Trophoblast cell (in vitro differentiated cells and primary cell): ENCODE results near the gene FAM222A.

ENCODE experiments used
- DNase-seq, 2 donors: peaks; one replicate each; pipeline ENCODE4 v3.0.0-alpha.2; 2016
- H2AFZ ChIP-seq: 2 replicates; pipeline ENCODE4 v1.6.1; 2013; ENCODE audit warnings: low read length, moderate library complexity, mild to moderate bottlenecking; ENCODE audit not compliant: insufficient read depth, poor library complexity
- H2AK5ac ChIP-seq: 2 replicates; pipeline ENCODE4 v1.6.1; 2013; ENCODE audit warnings: mild to moderate bottlenecking, low read length
- H2BK120ac ChIP-seq: 2 replicates; pipeline ENCODE4 v1.6.1; 2013; ENCODE audit warnings: low read length, mild to moderate bottlenecking, moderate library complexity; ENCODE audit not compliant: insufficient read depth, poor library complexity
- H2BK12ac ChIP-seq: 2 replicates; pipeline ENCODE4 v1.6.1; 2013; ENCODE audit warnings: mild to moderate bottlenecking, low read length, moderate library complexity
- H2BK5ac ChIP-seq: 2 replicates; pipeline ENCODE4 v1.6.1; 2013; ENCODE audit warnings: low read length, low read depth, moderate library complexity, mild to moderate bottlenecking; ENCODE audit not compliant: poor library complexity
- H3K14ac ChIP-seq: 2 replicates; pipeline ENCODE4 v1.6.1; 2013; ENCODE audit warnings: mild to moderate bottlenecking, low read length
- H3K18ac ChIP-seq: 2 replicates; pipeline ENCODE4 v1.6.1; 2013; ENCODE audit warnings: mild to moderate bottlenecking, low read length
- H3K23ac ChIP-seq: 2 replicates; pipeline ENCODE4 v1.6.1; 2013; ENCODE audit warnings: low read length
- H3K27ac ChIP-seq: 2 replicates; pipeline ENCODE4 v1.5.1; 2013; ENCODE audit warnings: low read depth, mild to moderate bottlenecking, inconsistent platforms, low read length, moderate library complexity
- H3K27me3 ChIP-seq: 2 replicates; pipeline ENCODE4 v1.6.1; 2013; ENCODE audit warnings: inconsistent platforms, mild to moderate bottlenecking, low read length, moderate library complexity; ENCODE audit not compliant: insufficient read depth
- H3K36me3 ChIP-seq, 2 experiments: 1 replicate in 1 of 2; 2 replicates in 1 of 2; pipeline ENCODE4 v1.6.1; 2013; ENCODE audit warnings: low read length in 2 of 2, mild to moderate bottlenecking in 2 of 2, moderate library complexity in 1 of 2; ENCODE audit not compliant: insufficient read depth in 2 of 2, control insufficient read depth in 1 of 2
- H3K4ac ChIP-seq: 2 replicates; pipeline ENCODE4 v1.6.1; 2013; ENCODE audit warnings: low read depth, mild to moderate bottlenecking, low read length, moderate library complexity
- H3K4me1 ChIP-seq, 2 experiments: 1 replicate in 1 of 2; 2 replicates in 1 of 2; pipeline ENCODE4 v1.6.1; 2013; ENCODE audit warnings: low read length in 2 of 2, mild to moderate bottlenecking in 2 of 2, moderate library complexity in 1 of 2; ENCODE audit not compliant: insufficient read depth in 2 of 2, control insufficient read depth in 1 of 2
- H3K4me2 ChIP-seq: 2 replicates; pipeline ENCODE4 v1.6.1; 2013; ENCODE audit warnings: inconsistent platforms, mild to moderate bottlenecking, low read length, moderate library complexity
- H3K4me3 ChIP-seq: 2 replicates; pipeline ENCODE4 v1.5.1; 2013; ENCODE audit warnings: mild to moderate bottlenecking, low read depth, low read length, inconsistent platforms
- H3K79me1 ChIP-seq: one replicate; pipeline ENCODE4 v1.6.1; 2013; ENCODE audit warnings: low read length
- H3K79me2 ChIP-seq: 2 replicates; pipeline ENCODE4 v1.6.1; 2013; ENCODE audit warnings: low read length, mild to moderate bottlenecking; ENCODE audit not compliant: control insufficient read depth, insufficient read depth, poor library complexity
- H3K9ac ChIP-seq: 2 replicates; pipeline ENCODE4 v1.6.1; 2013; ENCODE audit warnings: mild to moderate bottlenecking, low read length
- H3K9me3 ChIP-seq: 2 replicates; pipeline ENCODE4 v1.6.1; 2013; ENCODE audit warnings: low read depth, mild to moderate bottlenecking, control low read depth, inconsistent platforms, low read length; ENCODE audit not compliant: insufficient read depth
- H4K12ac ChIP-seq: 2 replicates; pipeline ENCODE4 v1.6.1; 2013; ENCODE audit warnings: low read depth, mild to moderate bottlenecking, low read length, moderate library complexity
- H4K8ac ChIP-seq: 2 replicates; pipeline ENCODE4 v1.6.1; 2013; ENCODE audit warnings: low read depth, mild to moderate bottlenecking, low read length, moderate library complexity
- H4K91ac ChIP-seq: one replicate; pipeline ENCODE4 v1.6.1; 2013; ENCODE audit warnings: low read depth, mild to moderate bottlenecking, low read length, moderate library complexity
- WGBS: extraction: QIAGEN DNeasy Blood & Tissue Kit; methylation state at CpG from one replicate; pipeline ENCODE4 v1.1.7; 2013; ENCODE audit warnings: missing lambda C conversion rate; ENCODE audit not compliant: insufficient read length, insufficient coverage; ENCODE audit errors: extremely low coverage; 5-methylcytosine and 5-hydroxymethylcytosine counted together

The FAM222A gene

DNA sequence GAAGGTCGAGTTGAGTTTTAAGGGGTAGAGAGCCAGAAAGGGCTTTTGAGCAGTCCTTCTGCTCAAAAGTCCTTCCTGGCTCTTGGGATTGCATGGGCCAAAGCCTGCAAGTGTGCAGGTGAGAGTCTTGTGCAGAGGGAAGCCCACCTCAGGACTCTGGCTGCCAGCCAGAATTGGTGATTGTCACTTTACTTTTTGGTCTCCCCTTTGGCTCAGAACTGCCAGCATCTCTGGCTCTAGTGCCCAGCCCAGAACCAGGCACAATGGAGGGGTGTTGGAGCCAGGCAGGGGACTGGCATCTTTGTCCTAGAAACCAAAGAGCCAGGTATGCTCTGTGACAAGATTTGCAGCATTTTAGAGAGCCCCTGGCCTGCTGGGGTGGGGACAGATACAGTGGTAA is 23.5 kb downstream of the FAM222A start:
- no CpG with 5 or more reads among the region's 1 CpG for WGBS
- DNase-seq: no peak
- Histone ChIP-seq H3K4ac (no peak overlapping the region), H3K14ac (no peak overlapping the region), H2AK5ac (no peak overlapping the region), H4K12ac (no peak overlapping the region), H3K9me3 (no peaks in the 10 kb centered on the region), H3K4me3 (no peak overlapping the region), H4K8ac (no peak overlapping the region), H3K27me3 (no peaks in the 10 kb centered on the region), H2BK5ac (no peak overlapping the region), H4K91ac (no peak overlapping the region), H2BK12ac (no peak overlapping the region), H3K4me1 (no peaks in the 10 kb centered on the region), H3K9ac (no peak overlapping the region), H3K23ac (no peak overlapping the region), H2BK120ac (no peak overlapping the region), H3K36me3 (no peaks in the 10 kb centered on the region), H2AFZ (no peak overlapping the region), H3K79me1 (no peaks in the 10 kb centered on the region), H3K4me2 (no peak overlapping the region), H3K79me2 (no peaks in the 10 kb centered on the region), H3K18ac (no peak overlapping the region), H3K27ac (no peak overlapping the region)

DNA sequence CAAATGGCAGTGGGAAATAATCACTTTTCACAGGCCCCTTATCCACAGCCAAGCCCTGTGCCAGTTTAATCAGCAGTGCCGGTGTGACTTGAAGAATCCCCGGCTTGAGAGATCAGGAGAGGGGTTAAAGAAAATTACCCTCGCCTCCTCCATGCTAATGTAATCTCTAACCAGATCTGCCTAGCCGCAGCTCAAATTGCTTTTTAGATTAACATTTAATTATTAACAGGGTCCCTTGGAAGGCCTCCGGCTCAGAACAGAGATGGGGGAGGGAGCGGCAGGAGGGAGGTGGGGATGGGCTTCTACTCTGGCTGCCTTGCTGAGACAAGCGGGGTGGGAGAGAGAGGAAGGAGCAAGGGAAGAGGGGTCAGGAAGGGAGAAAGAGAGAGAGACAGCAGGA is 24.0 kb downstream of the FAM222A start:
- Histone ChIP-seq H3K4ac (no peak overlapping the region), H4K8ac (no peak overlapping the region), H2AK5ac (no peak overlapping the region), H3K4me3 (no peak overlapping the region), H3K27me3 (no peaks in the 10 kb centered on the region), H3K23ac (no peak overlapping the region), H3K4me2 (no peak overlapping the region), H3K79me2 (no peaks in the 10 kb centered on the region), H4K12ac (no peak overlapping the region), H3K4me1 (no peaks in the 10 kb centered on the region), H3K14ac (no peak overlapping the region), H2BK120ac (no peak overlapping the region), H2BK12ac (no peak overlapping the region), H2AFZ (no peak overlapping the region), H3K9me3 (no peaks in the 10 kb centered on the region), H3K36me3 (no peaks in the 10 kb centered on the region), H3K18ac (no peak overlapping the region), H4K91ac (no peak overlapping the region), H3K79me1 (no peaks in the 10 kb centered on the region), H2BK5ac (no peak overlapping the region), H3K9ac (no peak overlapping the region), H3K27ac (no peak overlapping the region)
- no CpG with 5 or more reads among the region's 7 CpGs for WGBS
- DNase-seq: no peak

DNA sequence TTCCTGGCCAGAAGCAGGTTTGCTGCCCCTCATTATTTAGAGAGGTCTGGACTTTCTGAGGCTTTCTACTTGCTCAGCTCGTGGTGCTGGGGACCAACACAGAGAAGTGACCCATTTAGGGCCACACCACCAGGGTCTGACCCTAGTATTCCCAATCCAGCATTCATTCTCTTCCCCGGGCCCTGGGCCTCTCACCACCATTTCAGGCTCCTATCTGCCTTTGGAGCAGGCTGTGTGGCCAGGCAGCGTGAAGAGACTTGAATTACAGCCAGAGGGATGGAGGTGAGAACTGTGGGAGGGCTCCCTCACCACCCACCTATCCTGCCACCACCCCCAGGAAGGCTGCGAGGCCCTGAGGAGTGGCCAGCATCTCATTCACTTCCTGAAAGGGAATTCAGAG is 24.6 kb downstream of the FAM222A start:
- H2AK5ac ChIP-seq: no peak overlapping the region

DNA sequence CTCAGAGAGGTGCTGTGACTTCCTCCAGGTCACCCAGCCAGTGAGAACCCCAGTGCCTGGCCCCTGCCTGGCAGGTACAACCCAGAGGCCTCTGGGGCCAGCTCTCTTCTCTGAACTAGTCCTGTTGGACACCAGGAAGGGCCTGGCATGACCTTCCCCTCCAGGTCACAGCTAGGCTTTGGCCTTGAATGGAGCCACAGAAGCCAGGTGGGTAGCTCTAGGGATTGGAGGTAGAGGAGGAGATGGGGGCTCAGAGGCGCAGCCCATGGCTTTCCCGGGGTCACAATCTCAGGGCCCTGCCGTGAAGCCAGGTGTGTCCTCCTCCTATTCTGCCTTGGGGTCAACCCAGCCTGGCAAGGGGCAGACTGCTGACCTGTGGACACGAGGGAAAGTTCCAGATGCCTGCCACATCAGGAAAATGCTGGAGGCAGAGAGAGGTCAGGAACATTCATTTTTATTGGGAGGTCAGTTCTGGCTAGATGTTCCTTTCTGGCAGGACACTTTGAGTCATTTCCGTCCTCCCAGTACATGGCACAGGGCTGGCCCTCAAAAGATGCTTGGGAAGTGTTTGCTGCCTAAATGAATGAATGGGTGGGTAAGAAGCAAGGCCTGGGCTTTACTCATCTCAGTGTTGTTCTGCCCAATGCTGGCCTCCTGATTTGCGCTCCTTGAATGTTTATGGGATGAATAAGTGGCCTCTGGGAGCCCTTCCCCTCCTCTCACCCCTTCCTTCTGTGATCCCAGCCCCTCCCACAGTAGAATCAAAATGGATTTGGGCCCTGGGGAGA is 25.4 kb downstream of the FAM222A start:
- no peak overlapping the region for H3K18ac ChIP-seq
- no peak overlapping the region for H2BK120ac ChIP-seq
- no peak overlapping the region for H3K14ac ChIP-seq
- no peak overlapping the region for H2AFZ ChIP-seq
- H3K9me3 ChIP-seq: no peaks in the 10 kb centered on the region
- WGBS: no CpG with 5 or more reads among the region's 6 CpGs
- H3K79me1 ChIP-seq: no peaks in the 10 kb centered on the region
- no peak overlapping the region for H2AK5ac ChIP-seq
- no peak overlapping the region for H4K8ac ChIP-seq
- H4K91ac ChIP-seq: no peak overlapping the region
- H3K79me2 ChIP-seq: no peaks in the 10 kb centered on the region
- no peak overlapping the region for H4K12ac ChIP-seq
- no peak overlapping the region for H3K4ac ChIP-seq
- H3K27ac ChIP-seq: no peak overlapping the region
- no peak for DNase-seq
- no peak overlapping the region for H3K23ac ChIP-seq
- H3K4me1 ChIP-seq: no peaks in the 10 kb centered on the region
- no peak overlapping the region for H3K4me3 ChIP-seq
- H2BK12ac ChIP-seq: no peak overlapping the region
- no peaks in the 10 kb centered on the region for H3K36me3 ChIP-seq
- H3K27me3 ChIP-seq: no peaks in the 10 kb centered on the region
- H3K4me2 ChIP-seq: no peak overlapping the region
- H2BK5ac ChIP-seq: no peak overlapping the region
- H3K9ac ChIP-seq: no peak overlapping the region

More for the DNA sequence above, 24.6 kb downstream of the FAM222A start:
- H2BK5ac ChIP-seq: no peak overlapping the region
- H2AFZ ChIP-seq: no peak overlapping the region
- no peak overlapping the region for H4K12ac ChIP-seq
- H3K79me2 ChIP-seq: no peaks in the 10 kb centered on the region
- DNase-seq: no peak
- no CpG with 5 or more reads among the region's 4 CpGs for WGBS
- no peak overlapping the region for H3K9ac ChIP-seq
- H3K4me3 ChIP-seq: no peak overlapping the region
- no peak overlapping the region for H3K4me2 ChIP-seq
- no peak overlapping the region for H3K14ac ChIP-seq
- no peak overlapping the region for H2BK120ac ChIP-seq
- no peak overlapping the region for H3K23ac ChIP-seq
- no peak overlapping the region for H3K18ac ChIP-seq
- H2BK12ac ChIP-seq: no peak overlapping the region
- no peaks in the 10 kb centered on the region for H3K9me3 ChIP-seq
- H4K8ac ChIP-seq: no peak overlapping the region
- H3K4me1 ChIP-seq: no peaks in the 10 kb centered on the region
- no peak overlapping the region for H4K91ac ChIP-seq
- no peaks in the 10 kb centered on the region for H3K27me3 ChIP-seq
- no peaks in the 10 kb centered on the region for H3K36me3 ChIP-seq
- no peaks in the 10 kb centered on the region for H3K79me1 ChIP-seq
- no peak overlapping the region for H3K4ac ChIP-seq
- no peak overlapping the region for H3K27ac ChIP-seq
